Neural progenitor cell (in vitro differentiated cells): Measurements from ENCODE around the gene CFAP45. TPM values are rescaled to one million over a fixed set of nuclear protein-coding genes. Genes with fewer than 3 reads are reported as not detected.

Experiments used
- DNase-seq: peaks from one replicate; pipeline ENCODE4 v3.0.0-alpha.2; 2016; ENCODE audit warnings: low spot score
- H2AFZ ChIP-seq: fragments of 200-600 bp; sonication (generic); replicated peaks from 2 replicates; pipeline ENCODE4 v1.6.1; 2016; ENCODE audit warnings: antibody characterized with exemption
- H3F3A ChIP-seq: fragments of 200-600 bp; sonication (generic); 2 replicates; pipeline ENCODE4 v1.6.1; 2016; ENCODE audit warnings: antibody characterized with exemption, low read depth
- H3K27ac ChIP-seq: fragments of 200-600 bp; sonication (generic); 2 replicates; pipeline ENCODE4 v1.5.1; 2016; ENCODE audit warnings: mild to moderate bottlenecking
- H3K27me3 ChIP-seq: fragments of 200-600 bp; sonication (generic); 2 replicates; pipeline ENCODE4 v1.6.1; 2016; ENCODE audit warnings: mild to moderate bottlenecking, moderate library complexity
- H3K36me3 ChIP-seq: fragments of 200-600 bp; sonication (generic); 2 replicates; pipeline ENCODE4 v1.5.1; 2016
- H3K4me1 ChIP-seq: fragments of 200-600 bp; sonication (generic); 2 replicates; pipeline ENCODE4 v1.6.1; 2016; ENCODE audit warnings: mixed run types
- H3K4me2 ChIP-seq: fragments of 200-600 bp; sonication (generic); 2 replicates; pipeline ENCODE4 v1.6.1; 2016
- H3K4me3 ChIP-seq: fragments of 200-600 bp; sonication (generic); 2 replicates; pipeline ENCODE4 v1.5.1; 2016
- H3K79me2 ChIP-seq: fragments of 200-600 bp; sonication (generic); 2 replicates; pipeline ENCODE4 v1.6.1; 2016; ENCODE audit warnings: low read depth
- H3K9ac ChIP-seq: fragments of 200-600 bp; sonication (generic); 2 replicates; pipeline ENCODE4 v1.6.1; 2016
- H3K9me3 ChIP-seq: fragments of 200-600 bp; sonication (generic); 2 replicates; pipeline ENCODE4 v1.5.1; 2016; ENCODE audit warnings: low read depth
- H4K20me1 ChIP-seq: fragments of 200-600 bp; sonication (generic); 2 replicates; pipeline ENCODE4 v1.6.1; 2016; ENCODE audit warnings: low read depth
- H3K27ac Mint-ChIP-seq: 3 replicates; pipeline ENCODE4 v1.8.0; 2021; ENCODE audit warnings: mixed read lengths
- H3K27me3 Mint-ChIP-seq: 2 replicates; pipeline ENCODE4 v1.8.0; 2022; ENCODE audit warnings: low read depth, mild to moderate bottlenecking, inconsistent platforms, moderate library complexity, mixed read lengths; ENCODE audit not compliant: insufficient read depth
- H3K36me3 Mint-ChIP-seq: 3 replicates; pipeline ENCODE4 v1.8.0; 2021; ENCODE audit warnings: mixed read lengths
- H3K4me1 Mint-ChIP-seq: 3 replicates; pipeline ENCODE4 v1.8.0; 2021; ENCODE audit warnings: mixed read lengths
- H3K4me3 Mint-ChIP-seq: 3 replicates; pipeline ENCODE4 v1.8.0; 2021; ENCODE audit warnings: mild to moderate bottlenecking, moderate library complexity, mixed read lengths
- H3K9me3 Mint-ChIP-seq: 3 replicates; pipeline ENCODE4 v1.8.0; 2020; ENCODE audit warnings: mixed read lengths
- CTCF ChIP-seq: fragments of 200-600 bp; sonication (generic); IDR thresholded peaks from 2 replicates; pipeline ENCODE4 v1.5.1; 2017; ENCODE audit warnings: antibody characterized with exemption, mild to moderate bottlenecking
- EZH2 ChIP-seq: fragments of 200-600 bp; sonication (generic); IDR thresholded peaks from 2 replicates; pipeline ENCODE4 v1.6.1; 2017; ENCODE audit warnings: antibody characterized with exemption, mild to moderate bottlenecking, moderate library complexity
- EZH2phosphoT487 ChIP-seq: fragments of 200-600 bp; sonication (generic); IDR thresholded peaks from 2 replicates; pipeline ENCODE4 v1.6.1; 2017; ENCODE audit warnings: antibody characterized with exemption
- total RNA-seq: library from RNA; depleted of rRNA; stranded (reverse); fragments of >200 nt; gene quantifications from 2 replicates; pipeline ENCODE4 v1.2.3, GENCODE V29; 2015; ENCODE audit warnings: low replicate concordance

CFAP45 gene
- total RNA-seq, 1 donor from 2014 or later, result not detected

GRCh38 chr1:159941591-159942560 is 41.9 kb upstream of the CFAP45 start:
- H3K27me3 ChIP-seq, result no peaks in the 10 kb centered on the region
- H3K27ac ChIP-seq, result peak overlapping the region; percentile 71
- H3K36me3 ChIP-seq, result no peaks in the 10 kb centered on the region
- no peaks in the 10 kb centered on the region for H3K9me3 Mint-ChIP-seq
- TF ChIP-seq CTCF (no peak), EZH2phosphoT487 (no peak), EZH2 (no peak)
- H3K27me3 Mint-ChIP-seq, result peaks cover 9% of the 10 kb centered on the region
- H2AFZ ChIP-seq, result no peak overlapping the region
- peaks cover 17% of the 10 kb centered on the region for H3K36me3 Mint-ChIP-seq
- H3K4me2 ChIP-seq, result peak overlapping the region; percentile 67
- H3K79me2 ChIP-seq, result peaks cover 21% of the 10 kb centered on the region
- peak overlapping the region; percentile 94 for H3K27ac Mint-ChIP-seq
- peaks cover 77% of the 10 kb centered on the region for H3K4me1 Mint-ChIP-seq
- H3K4me3 Mint-ChIP-seq, result peak overlapping the region; percentile 79
- peak; percentile 43 for DNase-seq
- H3F3A ChIP-seq, result peaks cover 22% of the 10 kb centered on the region
- H3K9me3 ChIP-seq, result no peaks in the 10 kb centered on the region
- H3K9ac ChIP-seq, result no peak overlapping the region
- no peak overlapping the region for H3K4me3 ChIP-seq
- peaks cover 5% of the 10 kb centered on the region for H4K20me1 ChIP-seq
- H3K4me1 ChIP-seq, result peaks cover 71% of the 10 kb centered on the region

DNA sequence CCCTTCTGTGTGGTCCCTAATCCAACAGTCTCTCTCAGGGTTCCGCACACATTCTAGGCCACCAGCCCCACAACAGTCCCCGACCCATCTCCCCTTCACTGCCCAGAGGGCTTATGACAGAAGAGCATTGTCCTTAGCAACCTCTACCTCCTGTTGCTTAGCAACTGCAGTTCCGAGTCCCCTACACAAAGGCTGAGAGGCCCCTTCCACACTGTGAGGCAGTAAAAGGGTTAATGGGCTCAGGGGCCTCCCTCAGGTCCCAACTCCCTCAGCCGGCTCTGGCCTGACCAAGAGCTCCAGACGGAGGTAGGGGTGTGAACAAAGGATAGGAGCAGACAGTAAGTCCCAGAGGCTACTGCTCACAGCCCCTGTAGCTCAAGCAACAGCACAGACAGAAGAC is 41.2 kb upstream of the CFAP45 start:
- peak; percentile 84 for DNase-seq

DNA sequence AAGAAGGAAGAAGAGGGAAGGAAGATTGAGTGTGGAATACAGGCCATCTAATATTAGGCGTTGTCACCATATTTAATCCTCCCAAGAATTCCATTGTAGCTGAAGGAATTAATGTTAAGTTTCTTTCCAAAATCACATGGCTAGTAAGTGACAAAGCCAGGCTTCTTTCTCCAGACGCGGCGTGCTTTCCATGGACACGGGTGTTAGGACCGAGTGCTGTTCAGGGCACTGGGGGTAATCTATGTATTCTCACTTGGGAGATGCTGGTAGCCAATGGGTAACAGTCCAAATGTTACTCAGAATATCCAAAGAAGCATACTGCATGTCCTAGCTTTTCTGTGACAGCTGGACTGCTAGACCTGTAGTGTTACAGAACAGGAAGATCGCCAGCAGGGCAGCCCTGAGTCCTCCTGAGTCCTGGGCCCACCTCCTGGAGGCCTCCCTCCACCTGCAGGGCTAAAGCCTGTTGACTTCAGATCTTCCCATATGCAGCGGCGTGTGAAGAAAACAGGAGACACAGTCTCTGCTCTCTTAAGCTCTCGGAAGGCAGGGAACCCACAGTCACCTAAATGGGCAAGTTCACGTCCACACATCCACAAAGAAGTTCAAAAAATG is 40.1 kb upstream of the CFAP45 start:
- H3K36me3 ChIP-seq, result no peaks in the 10 kb centered on the region
- peaks cover 75% of the 10 kb centered on the region for H3K4me1 Mint-ChIP-seq
- TF ChIP-seq EZH2phosphoT487, result no peak
- no peak for TF ChIP-seq CTCF
- TF ChIP-seq EZH2, result no peak
- H3K9me3 ChIP-seq, result no peaks in the 10 kb centered on the region
- H2AFZ ChIP-seq, result no peak overlapping the region
- H4K20me1 ChIP-seq, result peaks cover 15% of the 10 kb centered on the region
- peaks cover 7% of the 10 kb centered on the region for H3K27me3 Mint-ChIP-seq
- H3K4me2 ChIP-seq, result peak overlapping the region; percentile 67
- H3K9ac ChIP-seq, result no peak overlapping the region
- DNase-seq, result no peak
- H3K27me3 ChIP-seq, result no peaks in the 10 kb centered on the region
- H3K27ac ChIP-seq, result no peak overlapping the region
- peaks cover 22% of the 10 kb centered on the region for H3K36me3 Mint-ChIP-seq
- H3F3A ChIP-seq, result peaks cover 18% of the 10 kb centered on the region
- H3K79me2 ChIP-seq, result peaks cover 19% of the 10 kb centered on the region
- H3K4me3 ChIP-seq, result no peak overlapping the region
- peak overlapping the region; percentile 10 for H3K4me3 Mint-ChIP-seq
- H3K4me1 ChIP-seq, result peaks cover 68% of the 10 kb centered on the region
- H3K27ac Mint-ChIP-seq, result peak overlapping the region; percentile 5
- no peaks in the 10 kb centered on the region for H3K9me3 Mint-ChIP-seq

More for the DNA sequence above, 41.2 kb upstream of the CFAP45 start:
- Histone ChIP-seq H3K4me3 (no peak overlapping the region), H3K79me2 (peaks cover 21% of the 10 kb centered on the region), H3F3A (peaks cover 20% of the 10 kb centered on the region), H3K4me2 (peak overlapping the region; percentile 67), H3K36me3 (no peaks in the 10 kb centered on the region), H3K27ac (peak overlapping the region; percentile 71), H3K4me1 (peaks cover 70% of the 10 kb centered on the region), H2AFZ (no peak overlapping the region), H4K20me1 (peaks cover 7% of the 10 kb centered on the region), H3K9ac (no peak overlapping the region), H3K27me3 (no peaks in the 10 kb centered on the region), H3K9me3 (no peaks in the 10 kb centered on the region)
- Mint-ChIP-seq H3K4me1 (peaks cover 79% of the 10 kb centered on the region), H3K27ac (peak overlapping the region; percentile 93), H3K27me3 (peaks cover 9% of the 10 kb centered on the region), H3K9me3 (no peaks in the 10 kb centered on the region), H3K36me3 (peaks cover 17% of the 10 kb centered on the region), H3K4me3 (peak overlapping the region; percentile 73)
- TF ChIP-seq EZH2 (no peak), CTCF (no peak), EZH2phosphoT487 (no peak)
